CD4-positive, alpha-beta T cell (primary cell): Measurements from ENCODE around the gene ARHGAP10. TPM values are rescaled to one million over a fixed set of nuclear protein-coding genes. Genes with fewer than 3 reads are reported as not detected.
A peak's percentile ranks its signal among the peaks of the same experiment; 100 is the strongest.

ENCODE experiments used
- ATAC-seq: fragments of 200-7000 bp; cut with Tn5 transposase; one replicate; pipeline ENCODE4 v1.10.0; 2022; ENCODE audit warnings: mild to moderate bottlenecking; ENCODE audit not compliant: poor library complexity
- CTCF ChIA-PET: fragments of 350-600 bp; sonication (Branson Sonifier 250); formaldehyde crosslinking; loops from one replicate; lab custom pipeline; 2021; ENCODE audit warnings: antibody characterized with exemption, inconsistent platforms; lab: Charles Lee
- POLR2A ChIA-PET: fragments of 350-600 bp; sonication (Branson Sonifier 250); formaldehyde crosslinking; loops from one replicate; lab custom pipeline; 2021; ENCODE audit warnings: antibody characterized with exemption, inconsistent platforms; lab: Charles Lee
- DNase-seq, 14 experiments: peaks; one replicate each; pipeline ENCODE4 v3.0.0-alpha.2; 2013 to 2020; ENCODE audit warnings: mixed read lengths in 2 of 14
- H3K27ac ChIP-seq, 2 donors: one replicate each; pipeline versions ENCODE4 v1.5.1 to v1.7.0; 2013; ENCODE audit warnings: low read length in 2 of 2, low read depth in 1 of 2, mild to moderate bottlenecking in 1 of 2
- H3K27me3 ChIP-seq, 2 experiments: 1 replicate in 1 of 2; 2 replicates in 1 of 2; pipeline versions ENCODE4 v1.6.1 to v1.7.0; 2013; ENCODE audit warnings: low read length in 2 of 2, control low read depth in 1 of 2, mild to moderate bottlenecking in 1 of 2, moderate library complexity in 1 of 2; ENCODE audit not compliant: insufficient read depth in 2 of 2, control insufficient read depth in 1 of 2
- H3K36me3 ChIP-seq: one replicate; pipeline ENCODE4 v1.6.1; 2013; ENCODE audit warnings: low read length, control low read depth; ENCODE audit not compliant: insufficient read depth
- H3K4me1 ChIP-seq: one replicate; pipeline ENCODE4 v1.6.1; 2013; ENCODE audit warnings: low read length, control low read depth; ENCODE audit not compliant: insufficient read depth
- H3K4me3 ChIP-seq: one replicate; pipeline ENCODE4 v1.5.1; 2013; ENCODE audit warnings: mild to moderate bottlenecking, low read length, moderate library complexity
- H3K9me3 ChIP-seq, 2 experiments: 1 replicate in 1 of 2; 2 replicates in 1 of 2; pipeline versions ENCODE4 v1.6.1 to v1.7.0; 2013; ENCODE audit warnings: low read length in 2 of 2, mild to moderate bottlenecking in 2 of 2, control low read depth in 1 of 2, moderate library complexity in 1 of 2; ENCODE audit not compliant: control insufficient read depth in 1 of 2, insufficient read depth in 1 of 2
- H3K27ac Mint-ChIP-seq: one replicate; pipeline ENCODE4 v1.8.0; 2020; ENCODE audit warnings: mixed read lengths
- H3K27me3 Mint-ChIP-seq: one replicate; pipeline ENCODE4 v1.8.0; 2021; ENCODE audit warnings: mixed read lengths
- H3K36me3 Mint-ChIP-seq: one replicate; pipeline ENCODE4 v1.8.0; 2021; ENCODE audit warnings: low read depth, mixed read lengths
- H3K4me1 Mint-ChIP-seq: one replicate; pipeline ENCODE4 v1.8.0; 2021; ENCODE audit warnings: low read depth, mixed read lengths
- H3K4me3 Mint-ChIP-seq: one replicate; pipeline ENCODE4 v1.8.0; 2020; ENCODE audit warnings: mild to moderate bottlenecking, mixed read lengths
- H3K9me3 Mint-ChIP-seq: one replicate; pipeline ENCODE4 v1.8.0; 2020; ENCODE audit warnings: mixed read lengths
- intact Hi-C, 2 experiments: fragments of 100-400 bp; cut with DNase I in 1 of 2; cut with micrococcal nuclease in 1 of 2; formaldehyde crosslinking; loops; one replicate each; pipeline versions ENCODE4 v1.15.1 to v1.9.0; 2023 to 2025; cut with DNase I, micrococcal nuclease
- total RNA-seq, 174 experiments: library from RNA in 2 of 174; stranded (reverse) in 2 of 174; gene quantifications; one replicate each; pipeline ENCODE4 v1.2.3 and lab custom pipeline; 2021 to 2026
- TF ChIP-seq, protein P1 (sequence below): fragments of 200-600 bp; IDR thresholded peaks from one replicate; pipeline ENCODE4 v1.8.0; 2022; ENCODE audit warnings: antibody characterized with exemption, mild to moderate bottlenecking

Gene ARHGAP10
- total RNA-seq, 2 experiments from 2014 or later: 5.6 to 5.7 TPM

GRCh38 chr4:148052448-148052847 is 320.6 kb downstream of the ARHGAP10 start:
- H3K9me3 Mint-ChIP-seq: no peaks in the 10 kb centered on the region
- peak overlapping the region; percentile 91 for H3K27ac Mint-ChIP-seq
- H3K27me3 Mint-ChIP-seq: no peaks in the 10 kb centered on the region
- peaks cover 73% of the 10 kb centered on the region for H3K4me1 Mint-ChIP-seq
- TF ChIP-seq, protein P1, sequence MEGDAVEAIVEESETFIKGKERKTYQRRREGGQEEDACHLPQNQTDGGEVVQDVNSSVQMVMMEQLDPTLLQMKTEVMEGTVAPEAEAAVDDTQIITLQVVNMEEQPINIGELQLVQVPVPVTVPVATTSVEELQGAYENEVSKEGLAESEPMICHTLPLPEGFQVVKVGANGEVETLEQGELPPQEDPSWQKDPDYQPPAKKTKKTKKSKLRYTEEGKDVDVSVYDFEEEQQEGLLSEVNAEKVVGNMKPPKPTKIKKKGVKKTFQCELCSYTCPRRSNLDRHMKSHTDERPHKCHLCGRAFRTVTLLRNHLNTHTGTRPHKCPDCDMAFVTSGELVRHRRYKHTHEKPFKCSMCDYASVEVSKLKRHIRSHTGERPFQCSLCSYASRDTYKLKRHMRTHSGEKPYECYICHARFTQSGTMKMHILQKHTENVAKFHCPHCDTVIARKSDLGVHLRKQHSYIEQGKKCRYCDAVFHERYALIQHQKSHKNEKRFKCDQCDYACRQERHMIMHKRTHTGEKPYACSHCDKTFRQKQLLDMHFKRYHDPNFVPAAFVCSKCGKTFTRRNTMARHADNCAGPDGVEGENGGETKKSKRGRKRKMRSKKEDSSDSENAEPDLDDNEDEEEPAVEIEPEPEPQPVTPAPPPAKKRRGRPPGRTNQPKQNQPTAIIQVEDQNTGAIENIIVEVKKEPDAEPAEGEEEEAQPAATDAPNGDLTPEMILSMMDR: no peak
- no peaks in the 10 kb centered on the region for H3K27me3 ChIP-seq
- DNase-seq: peak in 7 of 14 experiments; percentile 14 to 91 (median 29)
- no peaks in the 10 kb centered on the region for H3K36me3 ChIP-seq
- H3K4me3 ChIP-seq: no peak overlapping the region
- CTCF ChIA-PET: interaction anchor here (0.7 kb wide), 2 partner anchors 168 to 584 kb away, joined by 3 to 4 read pairs; no protein-coding TSS in a partner anchor
- intact Hi-C loops: loop anchor here in 1 of 2 experiments (5.0 kb wide), 1 partner anchor 395 kb away; no protein-coding TSS in a partner anchor
- peak; percentile 89 for ATAC-seq
- peaks cover 0 to 5% of the 10 kb centered on the region in 2 experiments for H3K9me3 ChIP-seq
- peak overlapping the region in 1 of 2 donors; percentile 75 for H3K27ac ChIP-seq
- H3K36me3 Mint-ChIP-seq: peaks cover 16% of the 10 kb centered on the region
- H3K4me1 ChIP-seq: peaks cover 66% of the 10 kb centered on the region
- H3K4me3 Mint-ChIP-seq: peak overlapping the region; percentile 42
- POLR2A ChIA-PET: interaction anchor here (0.5 to 7.4 kb wide), 13 partner anchors 8 to 394 kb away, joined by 3 to 92 read pairs (median 4); partner anchors contain the start of gene NR3C2

- TF ChIP-seq, protein P1: no peak
- Histone ChIP-seq H3K4me3 (no peak overlapping the region), H3K4me1 (peaks cover 69% of the 10 kb centered on the region), H3K27me3 (no peaks in the 10 kb centered on the region), H3K36me3 (no peaks in the 10 kb centered on the region), H3K27ac (peak overlapping the region; percentile 32 to 68), H3K9me3 (peaks cover 0 to 9% of the 10 kb centered on the region in 2 experiments)
- ATAC-seq (no peak), DNase-seq (no peak)
- POLR2A ChIA-PET: interaction anchor here (1.2 to 7.4 kb wide), 5 partner anchors 8 to 390 kb away, joined by 4 to 92 read pairs (median 6); partner anchors contain the start of gene NR3C2
- peak overlapping the region; percentile 91 for H3K27ac Mint-ChIP-seq
- H3K36me3 Mint-ChIP-seq: peaks cover 17% of the 10 kb centered on the region
- H3K27me3 Mint-ChIP-seq: no peaks in the 10 kb centered on the region
- intact Hi-C loops: loop anchor here in 1 of 2 experiments (5.0 kb wide), 1 partner anchor 394 kb away; no protein-coding TSS in a partner anchor
- H3K9me3 Mint-ChIP-seq: no peaks in the 10 kb centered on the region
- peaks cover 79% of the 10 kb centered on the region for H3K4me1 Mint-ChIP-seq
- H3K4me3 Mint-ChIP-seq: peak overlapping the region; percentile 45
- CTCF ChIA-PET: no interaction called here
Measured at GRCh38 chr4:148053298-148054003, 321.6 kb downstream of the ARHGAP10 start.

DNA sequence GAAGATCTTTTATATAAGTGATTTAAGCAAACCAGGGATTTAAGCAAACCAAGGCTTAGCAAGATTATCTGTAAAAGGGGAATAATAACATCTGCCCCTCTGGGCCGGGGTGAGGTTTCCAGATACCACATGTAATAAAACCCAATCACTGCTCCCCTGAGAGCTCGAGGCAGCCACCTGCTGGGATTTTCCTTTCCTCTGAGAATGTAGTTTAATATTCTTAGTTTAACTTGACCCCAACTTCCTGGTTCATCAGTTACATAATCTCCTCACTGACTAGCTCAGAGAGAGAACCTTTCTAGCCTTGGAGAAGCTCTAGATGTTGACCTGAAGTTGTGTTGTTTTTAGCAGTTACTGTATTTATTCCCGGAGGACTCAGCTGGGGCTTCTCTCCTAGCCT is 322.4 kb downstream of the ARHGAP10 start:
- peaks cover 0 to 9% of the 10 kb centered on the region in 2 experiments for H3K9me3 ChIP-seq
- H3K36me3 ChIP-seq: no peaks in the 10 kb centered on the region
- Mint-ChIP-seq H3K27me3 (no peaks in the 10 kb centered on the region), H3K36me3 (peaks cover 21% of the 10 kb centered on the region), H3K4me1 (peaks cover 85% of the 10 kb centered on the region), H3K27ac (peak overlapping the region; percentile 91), H3K4me3 (peak overlapping the region; percentile 50), H3K9me3 (no peaks in the 10 kb centered on the region)
- ATAC-seq (no peak), DNase-seq (peak in 3 of 14 experiments; percentile 44 to 66 (median 47))
- CTCF ChIA-PET: no interaction called here
- H3K4me1 ChIP-seq: peaks cover 71% of the 10 kb centered on the region
- intact Hi-C loops: loop anchor here in 1 of 2 experiments (5.0 kb wide), 1 partner anchor 393 kb away; no protein-coding TSS in a partner anchor
- H3K27ac ChIP-seq: peak overlapping the region; percentile 32 to 68
- TF ChIP-seq, protein P1: no peak
- H3K27me3 ChIP-seq: no peaks in the 10 kb centered on the region
- POLR2A ChIA-PET: interaction anchor here (1.2 to 7.4 kb wide), 4 partner anchors 9 to 389 kb away, joined by 3 to 92 read pairs (median 8); partner anchors contain the start of gene NR3C2
- no peak overlapping the region for H3K4me3 ChIP-seq
